ENCODE measurements around the gene FRMD3.

- TF ChIP-seq FOXA1 (IDR thresholded peaks at IDR 0.05) (no peak), SP1 (IDR thresholded peaks at IDR 0.05) (no peak), REST (IDR thresholded peaks at IDR 0.05) (no peak), HNF4G (IDR thresholded peaks at IDR 0.05) (no peak), YY1 (IDR thresholded peaks at IDR 0.05) (no peak), EGR1 (IDR thresholded peaks at IDR 0.05; ENCODE audit: low read depth in 2 of 2) (no peak)
- TF ChIP-seq, protein P1, sequence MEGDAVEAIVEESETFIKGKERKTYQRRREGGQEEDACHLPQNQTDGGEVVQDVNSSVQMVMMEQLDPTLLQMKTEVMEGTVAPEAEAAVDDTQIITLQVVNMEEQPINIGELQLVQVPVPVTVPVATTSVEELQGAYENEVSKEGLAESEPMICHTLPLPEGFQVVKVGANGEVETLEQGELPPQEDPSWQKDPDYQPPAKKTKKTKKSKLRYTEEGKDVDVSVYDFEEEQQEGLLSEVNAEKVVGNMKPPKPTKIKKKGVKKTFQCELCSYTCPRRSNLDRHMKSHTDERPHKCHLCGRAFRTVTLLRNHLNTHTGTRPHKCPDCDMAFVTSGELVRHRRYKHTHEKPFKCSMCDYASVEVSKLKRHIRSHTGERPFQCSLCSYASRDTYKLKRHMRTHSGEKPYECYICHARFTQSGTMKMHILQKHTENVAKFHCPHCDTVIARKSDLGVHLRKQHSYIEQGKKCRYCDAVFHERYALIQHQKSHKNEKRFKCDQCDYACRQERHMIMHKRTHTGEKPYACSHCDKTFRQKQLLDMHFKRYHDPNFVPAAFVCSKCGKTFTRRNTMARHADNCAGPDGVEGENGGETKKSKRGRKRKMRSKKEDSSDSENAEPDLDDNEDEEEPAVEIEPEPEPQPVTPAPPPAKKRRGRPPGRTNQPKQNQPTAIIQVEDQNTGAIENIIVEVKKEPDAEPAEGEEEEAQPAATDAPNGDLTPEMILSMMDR (IDR thresholded peaks at IDR 0.05; ENCODE audit: low read depth, low read length, missing input control): no peak
- TF ChIP-seq, protein P2, sequence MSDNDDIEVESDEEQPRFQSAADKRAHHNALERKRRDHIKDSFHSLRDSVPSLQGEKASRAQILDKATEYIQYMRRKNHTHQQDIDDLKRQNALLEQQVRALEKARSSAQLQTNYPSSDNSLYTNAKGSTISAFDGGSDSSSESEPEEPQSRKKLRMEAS (IDR thresholded peaks at IDR 0.05): no peak
- TF ChIP-seq, protein P3, sequence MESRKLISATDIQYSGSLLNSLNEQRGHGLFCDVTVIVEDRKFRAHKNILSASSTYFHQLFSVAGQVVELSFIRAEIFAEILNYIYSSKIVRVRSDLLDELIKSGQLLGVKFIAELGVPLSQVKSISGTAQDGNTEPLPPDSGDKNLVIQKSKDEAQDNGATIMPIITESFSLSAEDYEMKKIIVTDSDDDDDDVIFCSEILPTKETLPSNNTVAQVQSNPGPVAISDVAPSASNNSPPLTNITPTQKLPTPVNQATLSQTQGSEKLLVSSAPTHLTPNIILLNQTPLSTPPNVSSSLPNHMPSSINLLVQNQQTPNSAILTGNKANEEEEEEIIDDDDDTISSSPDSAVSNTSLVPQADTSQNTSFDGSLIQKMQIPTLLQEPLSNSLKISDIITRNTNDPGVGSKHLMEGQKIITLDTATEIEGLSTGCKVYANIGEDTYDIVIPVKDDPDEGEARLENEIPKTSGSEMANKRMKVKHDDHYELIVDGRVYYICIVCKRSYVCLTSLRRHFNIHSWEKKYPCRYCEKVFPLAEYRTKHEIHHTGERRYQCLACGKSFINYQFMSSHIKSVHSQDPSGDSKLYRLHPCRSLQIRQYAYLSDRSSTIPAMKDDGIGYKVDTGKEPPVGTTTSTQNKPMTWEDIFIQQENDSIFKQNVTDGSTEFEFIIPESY (IDR thresholded peaks at IDR 0.05): no peak
Measured at GRCh38 chr9:83396342-83396741, 141.9 kb downstream of the FRMD3 start.
